Activated CD8-positive, alpha-beta memory T cell treated with anti-CD3 and anti-CD28 coated beads, Interleukin-2, amount 50 U/mL, for 4 hours (primary cell): Measurements from ENCODE around the gene LY6G6F.

Experiments
- DNase-seq: peaks from one replicate; pipeline ENCODE4 v3.0.0-alpha.2; 2020

Gene LY6G6F

DNA sequence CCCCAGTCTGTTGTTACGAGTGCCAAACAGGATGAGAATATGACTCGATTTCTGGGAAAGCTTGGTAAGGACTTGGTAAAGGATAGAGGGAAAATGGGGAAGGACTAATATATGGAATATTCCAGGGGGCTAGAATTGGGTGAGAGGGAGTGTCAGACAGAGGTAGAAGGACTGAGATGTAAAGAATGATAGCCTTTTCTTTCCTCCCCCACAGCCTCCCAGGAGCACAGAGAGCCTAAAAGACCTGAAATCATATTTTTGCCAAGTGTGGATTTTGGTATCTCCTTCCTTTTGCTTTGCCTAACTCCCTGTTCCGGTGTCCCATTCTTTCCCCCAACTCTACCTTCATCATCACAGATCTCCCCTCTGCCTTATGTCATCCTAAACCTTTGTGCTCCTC, 36.2 kb downstream of the LY6G6F start:
- DNase-seq: no peak

DNA sequence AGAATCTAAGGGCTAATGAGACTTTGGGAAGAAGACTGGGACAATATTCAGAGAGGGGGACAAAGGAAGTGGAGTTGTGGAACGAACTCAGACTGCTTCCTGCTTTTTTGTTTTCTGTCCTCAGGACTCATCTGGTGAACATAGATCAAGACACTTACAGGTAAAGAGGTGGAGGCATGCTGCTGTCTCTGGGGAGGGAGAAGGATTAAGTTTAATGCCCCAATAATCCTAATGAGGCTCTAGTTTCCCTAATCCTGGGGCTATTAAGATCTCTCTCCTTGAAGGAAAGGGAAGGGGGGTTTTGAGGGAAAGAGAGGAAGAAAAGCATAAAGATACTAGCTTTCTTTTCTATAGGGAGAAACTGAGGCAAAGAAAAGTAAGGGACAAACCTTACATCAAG, 37.8 kb downstream of the LY6G6F start:
- DNase-seq: no peak

DNA sequence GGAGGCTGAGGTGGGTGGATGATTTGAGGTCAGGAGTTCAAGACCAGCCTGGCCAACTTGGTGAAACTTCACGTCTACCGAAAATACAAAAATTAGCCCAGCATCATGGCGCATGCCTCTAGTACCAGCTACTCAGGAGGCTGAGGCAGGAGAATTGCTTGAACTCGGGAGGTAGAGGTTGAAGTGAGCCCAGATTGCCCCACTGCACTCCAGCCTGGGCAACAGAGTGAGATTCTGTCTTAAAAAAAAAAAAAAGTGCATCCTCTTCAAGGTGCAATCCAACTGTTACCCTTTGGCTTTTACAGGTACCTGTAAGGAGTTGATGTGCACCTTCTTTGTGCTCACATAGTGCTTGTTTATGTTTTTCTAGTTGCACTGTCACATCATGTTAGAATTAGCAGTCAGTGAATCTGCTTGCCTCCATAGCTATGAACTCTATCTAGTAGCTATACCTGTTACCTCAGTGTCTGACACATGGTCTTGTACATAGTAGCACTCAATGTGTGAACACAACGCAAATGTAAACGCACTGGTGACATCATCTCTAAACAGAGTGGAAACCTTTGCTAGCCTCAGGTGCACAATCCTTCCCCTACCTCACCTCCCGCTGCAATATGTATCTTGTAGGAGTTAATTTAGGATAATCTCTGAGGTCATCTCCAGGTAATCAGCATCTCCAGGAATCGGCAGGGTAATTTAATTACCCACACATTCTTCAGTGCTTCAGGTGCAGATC, 42.8 kb downstream of the LY6G6F start:
- no peak for DNase-seq

DNA sequence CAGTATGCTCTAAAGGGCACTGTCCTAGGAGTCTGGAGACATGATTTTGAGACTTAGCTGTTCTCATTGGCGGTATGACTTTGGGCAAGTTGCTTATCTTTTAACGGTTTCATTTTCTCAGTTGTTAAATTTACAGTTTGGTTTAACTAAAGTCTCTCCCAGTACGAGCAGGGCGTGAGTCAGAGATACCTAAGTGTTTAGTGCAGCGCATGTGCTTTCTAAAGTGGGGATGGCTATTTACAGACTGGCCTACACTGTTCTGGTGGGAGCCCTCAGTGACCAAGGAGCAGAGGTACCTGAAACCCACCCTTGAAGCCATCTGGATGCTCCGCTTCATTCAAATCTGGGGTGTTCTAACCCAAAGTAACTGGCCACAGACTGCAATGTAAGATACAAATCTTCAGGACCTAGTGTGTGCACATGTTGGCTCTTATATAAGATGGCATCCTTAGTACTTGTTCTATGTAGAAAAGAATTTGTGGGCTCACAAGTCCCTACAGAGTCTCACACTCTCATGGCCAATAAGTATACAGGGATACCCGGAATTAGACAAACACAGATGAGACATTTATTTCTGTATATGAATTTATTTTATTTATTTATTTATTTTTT, 43.9 kb downstream of the LY6G6F start:
- DNase-seq: no peak

DNA sequence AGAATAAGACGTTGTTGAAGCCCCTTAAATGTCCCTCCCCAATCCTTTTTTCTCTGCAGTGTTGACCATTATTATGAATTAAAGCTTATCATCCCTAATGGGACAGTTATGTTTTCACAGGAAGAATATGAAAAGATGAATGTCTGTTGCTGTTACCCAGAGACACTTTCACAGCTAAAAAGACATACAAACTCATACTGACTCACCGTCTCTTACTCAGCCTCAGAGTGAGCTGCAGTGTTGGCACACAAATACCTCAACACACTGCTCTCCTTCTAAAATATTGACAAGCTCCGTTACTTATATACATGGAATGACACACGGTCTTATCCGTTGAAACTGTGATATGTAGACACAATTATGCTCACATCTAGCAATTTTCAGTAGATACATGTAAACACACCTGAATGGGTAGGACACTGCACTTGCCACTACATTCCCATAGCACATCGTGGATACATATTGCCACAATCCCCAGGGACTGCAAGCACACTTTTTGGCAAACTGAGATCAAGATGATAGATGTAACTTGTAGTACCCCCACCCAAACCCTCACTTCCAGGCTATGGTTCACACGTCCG, 46.2 kb downstream of the LY6G6F start:
- no peak for DNase-seq

DNA sequence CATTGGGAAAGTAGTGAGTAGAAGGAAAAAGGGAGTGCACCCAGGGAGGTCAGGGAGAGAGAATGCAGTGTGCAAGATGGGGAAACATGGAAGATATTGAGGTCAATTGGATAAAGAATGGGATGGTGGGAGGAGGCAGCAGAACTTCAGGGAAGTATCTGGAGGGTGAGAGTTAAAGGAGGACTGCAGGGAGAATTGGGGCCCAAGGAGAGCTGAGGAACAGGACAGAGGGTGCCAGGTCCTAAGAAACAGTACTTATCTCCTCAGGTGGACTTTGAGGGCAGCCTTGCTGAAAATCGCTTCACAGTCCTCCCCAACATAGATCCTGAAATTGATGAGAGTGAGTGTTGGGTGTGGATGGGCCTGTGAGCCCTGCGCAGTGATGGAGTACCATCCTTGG, 51.6 kb downstream of the LY6G6F start:
- no peak for DNase-seq
